Measurements from ENCODE around the gene INCA1. TPM values are rescaled to one million over a fixed set of nuclear protein-coding genes. Genes with fewer than 3 reads are reported as not detected.
A peak's percentile ranks its signal among the peaks of the same experiment; 100 is the strongest.

INCA1 gene
- total RNA-seq, 1 experiment from 2014 or later = 1.3 TPM

- no peaks in the 10 kb centered on the region for H3K79me1 ChIP-seq (ENCODE audit: insufficient read depth, low read depth, low read length, poor library complexity, severe bottlenecking)
- H2BK20ac ChIP-seq (ENCODE audit: low read depth, low read length, poor library complexity, severe bottlenecking) = no peak overlapping the region
- no CpG with 5 or more reads among the region's 14 CpGs for WGBS (ENCODE audit: extremely low coverage, insufficient read length, low lambda C conversion rate)
- H2BK12ac ChIP-seq (ENCODE audit: insufficient read length, low read depth, low read length) = no peak overlapping the region
- H3K4ac ChIP-seq (ENCODE audit: low read depth, low read length) = no peak overlapping the region
- no peak overlapping the region for H3K23ac ChIP-seq (ENCODE audit: insufficient read length, low read depth, low read length)
- Mint-ChIP-seq H3K4me1 (peaks cover 31 to 33% of the 10 kb centered on the region in 2 experiments), H3K9me3 (peaks cover 0 to 2% of the 10 kb centered on the region in 2 experiments; a peak in 1 of 5 replicates), H3K27ac (peak overlapping the region in 1 of 3 experiments; percentile 4; a peak in 1 of 7 replicates), H3K4me3 (no peak overlapping the region), H3K27me3 (ENCODE audit: low read depth) (no peaks in the 10 kb centered on the region; the same call in 1 of the 2 replicates), H3K36me3 (ENCODE audit: insufficient read depth in 1 of 3, low read depth in 3 of 3) (peaks cover 0 to 6% (median 5%) of the 10 kb centered on the region in 3 experiments; a peak in 6 of 7 replicates)
- H4K91ac ChIP-seq (ENCODE audit: insufficient read length, low read depth, low read length) = no peak overlapping the region
- no peak overlapping the region for H3T11ph ChIP-seq (ENCODE audit: low read length)
- TF ChIP-seq CTCF (conservative IDR thresholded peaks at IDR 0.05) = no peak
- no peak for DNase-seq
- no peak overlapping the region for H2BK15ac ChIP-seq (ENCODE audit: low read depth, low read length)
- H3K56ac ChIP-seq (ENCODE audit: insufficient read length, low read depth, low read length) = no peak overlapping the region
- no peak overlapping the region for H3K4me2 ChIP-seq (ENCODE audit: insufficient read depth, insufficient read length, low read length)
- H3K4me1 ChIP-seq (ENCODE audit: insufficient read depth, low read length) = peaks cover 4% of the 10 kb centered on the region; the same call in 1 of the 2 replicates
- H4K20me1 ChIP-seq (ENCODE audit: control insufficient read depth, insufficient read depth, insufficient read length) = no peaks in the 10 kb centered on the region
- H3K14ac ChIP-seq (ENCODE audit: insufficient read depth, low read length) = no peak overlapping the region
- H3K9ac ChIP-seq (ENCODE audit: extremely low read depth, insufficient read length, low read length) = no peak overlapping the region
- no peak overlapping the region for H4K5ac ChIP-seq (ENCODE audit: insufficient read length, low read depth, low read length)
- H4K8ac ChIP-seq (replicated peaks; ENCODE audit: insufficient read length, low read depth, low read length) = no peak overlapping the region
- no peak overlapping the region for H2AK5ac ChIP-seq (ENCODE audit: insufficient read length, low read length)
- no peaks in the 10 kb centered on the region for H3K79me2 ChIP-seq (ENCODE audit: insufficient read depth, low read length)
- H3K27ac ChIP-seq (ENCODE audit: insufficient read length, low read depth, low read length) = no peak overlapping the region
- H2AFZ ChIP-seq (ENCODE audit: low read length) = no peak overlapping the region
- H3K9me3 ChIP-seq (ENCODE audit: control insufficient read depth, low read depth, low read length) = no peaks in the 10 kb centered on the region
- no peak overlapping the region for H2BK120ac ChIP-seq (ENCODE audit: low read depth, low read length, poor library complexity, severe bottlenecking)
- no peak overlapping the region for H2BK5ac ChIP-seq (ENCODE audit: insufficient read length, low read length)
- peaks cover 19% of the 10 kb centered on the region for H3K23me2 ChIP-seq (ENCODE audit: insufficient read length, low read depth, low read length, poor library complexity, severe bottlenecking)
- H3K18ac ChIP-seq (ENCODE audit: insufficient read length, low read depth, low read length) = no peak overlapping the region
- H3K27me3 ChIP-seq (ENCODE audit: insufficient read depth, low read length) = no peaks in the 10 kb centered on the region
Observed at GRCh38 chr17:4953451-4953961, 43.8 kb downstream of the INCA1 start.

Data from H9 (cell line).